NCI-H774 (cell line): ENCODE data around the gene OCA2.

Experiments used
- DNase-seq: peaks from one replicate; lab custom pipeline; 2025; lab: John Stamatoyannopoulos, UW

OCA2 gene

GRCh38 chr15:28118531-28118930, 19.4 kb upstream of the OCA2 start:
- no peak for DNase-seq

GRCh38 chr15:28118083-28118482, 19.0 kb upstream of the OCA2 start:
- no peak for DNase-seq

DNA sequence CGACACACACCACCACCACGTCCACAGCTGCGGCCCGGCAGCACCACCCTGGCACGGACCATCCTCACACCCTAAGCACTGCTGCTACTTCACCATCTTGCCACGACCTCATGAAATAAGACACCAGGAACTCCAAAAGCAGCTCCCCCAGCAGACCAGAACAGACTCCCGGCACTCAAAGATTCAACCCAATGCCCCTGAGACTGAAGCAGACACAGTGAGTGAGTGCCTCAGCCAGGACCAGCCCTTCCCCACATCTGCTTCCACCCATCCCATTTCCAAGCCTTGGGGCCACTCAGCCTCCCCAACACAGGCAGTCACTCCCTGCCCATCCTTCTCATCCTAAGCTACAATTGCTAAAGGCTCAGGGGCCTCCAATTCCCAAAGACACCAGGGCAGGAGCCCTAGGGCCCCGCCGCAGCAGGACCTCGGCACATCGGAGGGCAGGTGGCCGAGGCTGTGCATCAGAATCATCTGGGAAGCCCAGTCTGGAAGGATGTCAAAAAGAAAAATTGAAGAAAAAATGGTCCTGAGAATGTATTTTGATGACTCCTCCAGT, 18.4 kb upstream of the OCA2 start:
- DNase-seq: no peak

DNA sequence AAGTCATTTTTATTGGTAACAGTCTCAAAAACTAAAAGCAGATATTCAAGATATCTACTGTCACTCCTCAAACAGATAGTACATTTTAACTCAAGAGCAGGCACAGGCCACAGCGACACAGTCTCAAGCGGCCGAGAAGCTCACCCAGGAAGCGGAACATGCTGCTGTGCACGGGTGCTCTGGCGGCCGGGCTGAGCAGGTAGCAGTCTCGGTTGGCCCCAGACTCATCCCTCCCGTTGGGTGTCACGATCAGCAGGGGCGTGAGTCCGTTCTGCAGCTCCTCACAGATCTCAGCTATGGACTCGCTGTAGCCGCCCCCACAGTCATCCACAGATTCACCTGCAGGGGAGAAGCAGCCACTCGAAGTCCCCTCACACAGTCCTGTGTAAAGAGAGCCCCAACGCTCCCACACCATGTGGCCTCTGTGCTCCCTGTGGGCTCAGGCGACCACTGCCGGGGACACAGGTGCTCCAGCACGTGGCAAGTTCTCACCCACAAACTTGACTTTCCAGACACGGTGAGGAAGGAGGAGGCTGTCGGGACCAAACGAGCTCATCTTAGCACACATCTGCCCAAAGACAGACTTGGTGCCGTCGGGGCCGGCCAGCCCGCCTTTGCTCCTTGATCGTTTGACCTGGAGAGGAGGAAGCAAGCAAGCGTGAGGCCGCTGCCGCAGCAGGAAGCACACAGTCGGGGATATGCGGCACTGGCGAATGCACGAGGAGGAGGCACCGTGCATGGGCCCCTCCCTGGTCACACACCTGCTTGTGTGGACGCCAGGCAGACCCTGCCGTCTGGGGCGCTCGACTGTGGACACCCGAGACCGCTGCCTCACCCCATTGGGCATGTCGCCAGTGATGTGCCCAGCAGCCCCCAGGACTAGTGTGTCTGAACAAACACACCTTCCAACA, 17.7 kb upstream of the OCA2 start:
- DNase-seq: no peak

DNA sequence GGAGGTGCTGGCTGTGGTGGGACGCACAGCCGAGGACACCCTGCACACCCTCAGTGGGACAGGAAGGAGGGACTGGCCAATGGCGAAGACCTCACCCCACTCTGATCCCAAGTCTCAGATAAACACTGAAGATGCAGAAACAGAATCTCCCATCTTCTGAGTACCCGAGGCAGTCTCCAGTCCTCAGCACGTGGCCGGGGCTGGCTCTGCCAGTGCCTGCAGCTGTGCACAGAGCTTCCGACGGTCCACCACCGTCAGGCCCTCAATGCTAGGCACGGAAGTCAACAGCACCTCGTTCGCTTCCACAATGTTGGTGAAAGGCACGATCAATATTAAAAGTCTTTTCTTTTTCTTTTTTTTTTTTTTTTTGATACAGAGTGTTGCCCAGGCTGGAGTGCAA, 16.8 kb upstream of the OCA2 start:
- DNase-seq: no peak

GRCh38 chr15:28114721-28115622, 15.9 kb upstream of the OCA2 start:
- no peak for DNase-seq

DNA sequence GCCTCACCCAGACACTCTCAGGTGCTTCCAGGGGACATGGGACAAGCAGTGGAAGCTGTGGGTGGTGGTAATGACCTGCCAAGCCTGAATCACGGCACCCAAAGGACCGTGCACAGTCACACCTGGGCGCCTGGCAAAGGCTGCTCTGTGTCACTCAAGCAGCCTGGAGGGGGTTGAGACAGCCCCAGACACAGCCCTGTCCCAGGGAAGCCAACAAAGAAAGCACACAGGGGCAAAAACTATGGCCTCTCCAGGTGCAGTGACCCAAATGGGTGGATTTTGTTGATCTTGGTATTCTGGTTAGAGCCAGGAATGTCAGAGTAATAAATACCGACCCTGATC, 15.0 kb upstream of the OCA2 start:
- no peak for DNase-seq

- DNase-seq: no peak
These were observed 14.4 kb upstream of the OCA2 start for GRCh38 chr15:28113394-28114113.

- DNase-seq: no peak
These were observed 13.8 kb upstream of the OCA2 start for GRCh38 chr15:28112962-28113361.

DNA sequence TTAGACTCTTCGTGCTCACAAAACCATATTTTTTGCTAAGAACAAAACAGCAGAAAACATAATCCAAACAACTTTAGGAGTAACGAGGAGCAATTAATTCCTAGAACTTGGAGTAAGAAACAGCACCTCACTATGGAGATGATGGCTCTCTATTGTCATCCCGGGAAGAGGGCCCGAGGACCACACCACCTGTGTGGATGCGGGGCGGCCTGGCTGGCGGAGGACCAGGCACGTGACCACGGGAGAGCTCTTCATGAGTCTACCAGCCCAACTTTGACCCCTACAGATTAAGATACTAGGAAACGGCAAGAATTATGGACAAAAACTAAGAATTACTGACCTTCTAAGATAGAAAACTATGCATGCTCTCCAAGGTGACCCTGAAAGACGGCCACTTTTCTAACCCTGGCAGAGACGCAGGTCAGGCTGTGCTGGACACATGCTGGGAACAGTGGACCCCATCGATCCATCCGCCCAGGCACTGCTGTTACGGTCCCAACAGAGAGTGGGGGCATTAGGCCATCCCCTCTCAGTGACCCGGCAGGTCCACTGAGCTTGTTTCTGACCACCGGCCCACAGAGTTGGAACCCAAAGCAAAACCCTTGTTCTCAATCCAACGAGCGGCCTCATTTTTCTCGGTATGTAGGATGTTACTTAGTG, 13.1 kb upstream of the OCA2 start:
- DNase-seq: no peak

DNA sequence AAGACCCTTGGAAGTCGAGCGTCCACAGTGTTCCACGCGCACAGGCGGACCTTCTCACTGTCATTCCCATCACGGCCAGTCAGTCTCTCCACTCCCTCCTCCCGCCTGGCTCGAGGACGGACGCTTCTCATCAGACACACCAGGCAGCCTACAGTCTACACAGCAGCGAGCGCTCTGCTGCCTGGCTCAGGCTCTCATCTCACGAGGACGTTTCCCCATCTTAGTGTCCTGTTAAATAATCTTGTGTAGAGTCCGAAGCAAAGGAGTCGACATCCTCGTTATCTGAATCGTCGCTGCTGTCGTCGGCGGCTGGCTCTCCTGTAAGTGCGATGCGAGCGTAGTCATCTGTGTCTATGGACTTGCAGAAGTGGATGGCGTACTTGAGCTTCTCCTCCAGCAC, 12.4 kb upstream of the OCA2 start:
- no peak for DNase-seq

DNA sequence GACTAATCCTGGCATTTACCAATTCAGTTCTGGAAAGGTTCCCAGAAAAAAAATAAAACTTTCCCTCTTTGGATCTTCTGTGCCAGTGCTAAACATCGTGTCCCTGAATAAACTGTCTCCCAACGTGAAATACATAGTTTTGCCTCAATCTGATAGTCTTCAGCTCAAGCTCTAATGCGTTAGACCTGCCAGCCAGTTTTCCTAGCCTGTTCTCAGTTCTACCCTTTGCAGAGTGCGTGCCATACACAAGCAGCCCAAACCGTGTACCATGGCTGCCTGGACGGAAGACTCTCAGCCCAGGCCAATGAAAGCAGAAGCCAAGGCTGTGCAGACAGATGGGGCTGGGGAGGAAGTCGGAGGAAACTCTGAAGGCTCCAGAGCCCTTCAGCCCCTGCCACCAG, 11.4 kb upstream of the OCA2 start:
- no peak for DNase-seq

- DNase-seq: no peak
These were observed 10.7 kb upstream of the OCA2 start for GRCh38 chr15:28109626-28110455.

- DNase-seq: no peak
These were observed 8.8 kb upstream of the OCA2 start for GRCh38 chr15:28107904-28108275.

GRCh38 chr15:28107111-28107903, 8.2 kb upstream of the OCA2 start:
- no peak for DNase-seq

GRCh38 chr15:28106294-28107110, 7.4 kb upstream of the OCA2 start:
- DNase-seq: no peak

DNA sequence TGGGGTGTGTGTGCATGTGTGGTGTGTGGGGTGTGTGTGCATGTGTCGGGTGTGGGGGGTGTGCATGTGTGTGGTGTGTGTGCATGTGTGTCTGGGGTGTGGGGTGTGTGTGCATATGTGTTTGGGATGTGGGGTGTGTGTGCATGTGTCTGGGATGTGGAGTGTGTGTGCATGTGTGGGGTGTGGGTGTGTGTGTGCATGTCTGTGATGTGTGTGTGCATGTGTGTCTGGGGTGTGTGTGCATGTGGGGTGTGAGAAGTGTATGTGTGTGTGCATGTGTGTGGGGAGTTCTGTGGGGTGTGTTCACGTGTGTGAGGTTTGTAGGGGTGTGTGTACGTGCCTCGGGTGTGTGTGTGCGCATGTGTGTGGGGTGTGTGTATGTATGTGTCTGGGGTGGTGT, 6.7 kb upstream of the OCA2 start:
- no peak for DNase-seq

GRCh38 chr15:28105224-28105791, 6.2 kb upstream of the OCA2 start:
- DNase-seq: no peak

DNA sequence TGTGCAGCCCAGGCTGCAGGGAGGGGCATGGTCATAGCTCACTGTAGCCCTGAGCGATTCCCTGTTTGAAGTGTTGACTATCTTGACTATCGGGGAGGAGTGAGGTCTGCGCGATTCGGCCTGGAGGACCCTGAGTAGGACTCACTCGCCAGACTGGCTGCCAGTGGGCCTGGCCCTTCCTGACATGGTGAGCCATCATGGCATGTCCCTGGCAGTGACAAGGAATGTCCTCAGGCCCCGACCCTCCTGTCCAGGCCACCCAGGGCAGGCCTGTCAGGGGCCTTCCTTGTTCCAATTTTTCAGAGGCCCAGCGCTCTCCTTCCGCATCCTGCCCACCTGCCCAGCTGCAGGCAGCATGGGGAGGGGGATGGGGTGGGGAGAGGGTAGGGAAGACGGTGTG, 5.2 kb upstream of the OCA2 start:
- DNase-seq: no peak
